Cardiac septum (tissue), 1 donor: ENCODE results near the gene SLC7A6. TPM values are rescaled to one million over a fixed set of nuclear protein-coding genes. Genes with fewer than 3 reads are reported as not detected.

Experiments
- DNase-seq: peaks from one replicate; pipeline ENCODE4 v3.0.0-alpha.2; 2020; ENCODE audit warnings: low spot score
- intact Hi-C: fragments of 100-400 bp; cut with DNase I; formaldehyde crosslinking; loops from one replicate; pipeline ENCODE4 v1.14.0; 2022
- long read RNA-seq: library from polyadenylated mRNA; unstranded; transcript quantifications from one replicate; pipeline ENCODE4 v2.0.0, GENCODE V29; 2021
- total RNA-seq: library from RNA; stranded (reverse); fragmentation: NEBNext Ultra II Directional; extraction: Animal tissue kit (Norgen Biotek cat#: 25700); gene quantifications from one replicate; pipeline ENCODE4 v1.2.1, GENCODE V29; 2021
- donor health status: DM: no; HTN: no; CAD: no.

The SLC7A6 gene
- 42.4 TPM for total RNA-seq
- long read RNA-seq, partial matches to known transcripts: 18 of 38 reads
- long read RNA-seq, other reads (novel, unspliced or antisense): 20 of 38 reads

DNA sequence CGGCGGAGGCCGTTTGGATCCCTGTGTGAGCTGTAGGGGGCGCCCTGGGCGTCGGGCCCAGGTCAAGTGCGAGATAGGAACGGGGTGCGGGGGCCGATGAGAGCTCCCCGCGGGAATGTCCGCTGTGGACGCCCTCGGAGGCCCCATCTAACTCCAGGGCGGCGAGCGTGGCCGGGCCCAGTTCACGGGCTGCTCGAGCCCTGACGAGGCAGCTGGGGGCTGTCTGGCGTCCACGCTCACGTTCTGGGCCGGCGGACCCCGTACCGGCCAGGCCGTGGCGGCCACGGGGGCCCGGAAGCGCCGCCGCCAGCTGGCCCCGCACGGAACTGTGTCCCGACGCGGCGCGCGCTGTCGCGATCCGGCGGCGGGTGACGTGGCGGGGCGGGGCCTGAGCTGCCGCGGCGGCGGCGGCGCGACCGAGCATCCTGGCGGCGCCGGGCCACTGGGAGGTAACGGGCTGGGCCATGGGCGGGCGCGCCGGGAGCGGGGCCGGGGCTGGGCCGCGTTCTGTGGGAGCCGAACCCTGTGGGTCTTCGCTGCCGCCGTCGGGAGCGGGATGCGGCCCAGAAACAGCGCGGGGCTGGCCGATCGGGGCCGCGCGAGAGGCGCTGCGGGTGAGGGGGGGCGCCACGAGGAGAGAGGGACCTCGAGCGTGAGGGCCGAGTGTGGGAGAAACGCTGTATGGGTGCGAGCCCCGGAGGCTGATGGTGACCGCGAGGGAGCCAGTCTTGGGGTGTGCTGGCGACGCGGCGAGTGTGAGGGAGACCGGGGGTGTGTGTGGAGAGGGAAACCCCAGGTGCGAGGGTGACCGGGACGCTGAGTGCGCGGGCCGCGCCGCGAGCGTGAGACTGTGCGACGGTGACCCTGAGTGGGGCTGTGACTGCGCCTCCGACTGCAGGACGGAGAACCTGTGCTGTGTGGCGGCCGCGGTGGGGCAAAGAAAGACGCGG, at the start of gene SLC7A6:
Gene SLC7A6, plus strand, starts transcription at position 399 of the 950 bp plus-strand sequence. CDS start 10,201 bp downstream, outside the sequence.
- intact Hi-C loops: loop anchor here (1.0 to 5.0 kb wide), 3 partner anchors 18 to 47 kb away; partner anchors contain the start of gene PRMT7
- peak; percentile 91 for DNase-seq

GRCh38 chr16:68214726-68215125, 49.6 kb upstream of the SLC7A6 start:
- intact Hi-C loops: no loop called here
- DNase-seq: no peak

- no peak for DNase-seq
- intact Hi-C loops: no loop called here
These were observed 49.0 kb upstream of the SLC7A6 start for GRCh38 chr16:68215302-68215701.

DNA sequence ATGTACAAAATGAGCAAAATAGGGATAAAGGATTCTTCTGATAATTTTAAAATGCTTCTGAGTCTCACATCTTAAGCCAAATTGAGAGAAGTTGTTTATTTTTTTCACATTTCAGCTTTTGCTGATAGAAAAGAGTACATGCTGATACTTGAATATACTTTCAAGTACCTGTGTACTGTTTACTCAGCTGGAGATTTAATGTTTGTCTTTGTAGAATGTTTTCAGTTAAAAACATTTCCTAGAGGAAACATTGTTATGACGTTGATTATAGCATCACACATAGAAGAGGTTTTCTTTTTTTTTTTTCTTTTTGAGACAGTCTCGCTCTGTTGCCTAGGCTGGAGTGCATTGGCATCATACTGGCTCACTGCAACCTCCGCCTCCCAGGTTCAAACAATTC, 48.1 kb upstream of the SLC7A6 start:
- DNase-seq: no peak
- intact Hi-C loops: no loop called here

GRCh38 chr16:68217506-68217905, 46.8 kb upstream of the SLC7A6 start:
- intact Hi-C loops: no loop called here
- no peak for DNase-seq

DNA sequence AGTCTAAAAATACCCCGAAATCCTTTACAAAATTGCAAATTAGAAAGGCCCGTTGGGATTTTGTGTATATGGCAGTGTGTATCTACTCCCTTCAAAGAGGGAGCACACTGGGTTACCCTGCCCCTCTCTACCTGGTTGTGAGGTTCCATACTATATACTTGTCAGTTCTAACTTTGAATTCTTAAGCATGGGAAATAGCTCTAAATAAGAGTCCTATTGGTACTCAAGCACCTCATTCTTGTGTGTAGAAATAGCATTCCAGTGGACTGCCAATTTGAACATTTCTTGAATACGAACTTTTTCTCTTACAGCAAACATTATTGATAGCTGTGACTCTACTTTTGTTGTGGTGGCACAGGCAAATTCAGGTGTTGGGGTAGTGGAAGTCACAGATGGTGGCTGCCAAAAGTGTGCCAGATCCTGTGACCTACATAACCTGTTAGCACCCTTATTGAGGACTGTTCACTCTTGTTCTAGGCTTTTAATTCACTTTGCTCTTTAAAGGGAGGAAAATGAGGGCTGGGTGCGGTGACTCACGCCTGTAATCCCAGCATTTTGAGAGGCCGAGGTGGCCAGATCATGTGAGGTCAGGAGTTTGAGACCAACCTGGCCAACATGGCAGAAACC, 44.5 kb upstream of the SLC7A6 start:
- no peak for DNase-seq
- intact Hi-C loops: no loop called here

GRCh38 chr16:68223072-68223471, 41.3 kb upstream of the SLC7A6 start:
- intact Hi-C loops: no loop called here
- no peak for DNase-seq

DNA sequence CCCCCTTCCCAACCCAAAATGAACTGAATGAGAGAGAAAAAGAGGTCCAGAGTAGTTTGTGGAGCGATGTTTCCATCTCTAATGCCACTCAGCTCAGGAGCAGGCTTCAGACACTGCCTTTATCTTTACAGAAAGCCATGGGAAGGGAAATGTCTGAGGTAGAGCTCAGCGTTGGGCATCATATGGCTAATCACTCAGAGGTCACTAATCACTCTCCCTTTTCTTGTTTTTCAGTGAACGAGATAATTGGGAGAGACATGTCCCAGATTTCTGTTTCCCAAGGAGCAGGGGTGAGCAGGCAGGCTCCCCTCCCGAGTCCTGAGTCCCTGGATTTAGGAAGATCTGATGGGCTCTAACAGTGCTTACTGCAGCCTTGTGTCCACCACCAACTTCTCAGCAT, 38.2 kb upstream of the SLC7A6 start:
- intact Hi-C loops: no loop called here
- DNase-seq: no peak

GRCh38 chr16:68227183-68227793, 37.0 kb upstream of the SLC7A6 start:
- DNase-seq: no peak
- intact Hi-C loops: no loop called here

- intact Hi-C loops: no loop called here
- no peak for DNase-seq
These were observed 36.3 kb upstream of the SLC7A6 start for GRCh38 chr16:68227850-68228553.

- DNase-seq: no peak
- intact Hi-C loops: no loop called here
These were observed 35.7 kb upstream of the SLC7A6 start for GRCh38 chr16:68228652-68229051.

DNA sequence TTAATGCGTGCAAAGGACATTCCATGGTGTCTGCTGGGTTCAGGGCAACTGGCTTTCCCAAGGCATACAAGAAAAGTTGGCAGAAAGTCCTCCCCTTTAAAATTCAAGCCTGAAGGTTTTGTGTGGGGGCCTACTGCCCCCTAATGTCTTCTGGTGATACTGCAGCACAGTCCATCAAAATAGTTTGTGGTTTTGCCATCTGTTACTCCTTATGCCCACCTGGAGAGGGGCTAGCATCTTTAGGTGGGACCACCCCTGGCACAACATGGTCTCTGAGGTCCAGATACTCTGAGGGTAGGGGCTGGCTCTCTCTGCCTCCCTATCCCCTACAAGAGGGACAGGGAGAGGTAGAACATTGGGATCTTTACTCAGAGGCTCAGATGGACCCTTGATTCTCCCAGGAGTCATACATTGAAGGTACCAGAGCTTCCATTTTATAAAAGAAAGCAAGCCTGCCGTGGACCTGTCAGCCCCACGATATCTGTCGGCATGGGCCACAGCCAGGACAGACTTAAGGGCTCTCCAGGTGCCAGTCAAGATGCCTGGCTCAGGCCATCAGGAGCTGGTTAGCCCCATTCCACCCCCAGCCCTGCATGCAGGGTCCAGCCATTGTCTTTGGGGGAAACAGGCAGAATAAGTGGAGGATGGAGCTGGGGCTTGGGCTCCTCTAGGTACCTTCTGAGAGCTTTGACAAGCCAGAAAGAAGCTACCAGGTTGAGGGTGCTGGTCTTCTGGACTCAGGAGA, 34.7 kb upstream of the SLC7A6 start:
- intact Hi-C loops: loop anchor here (2.0 to 10.0 kb wide), 4 partner anchors 135 to 413 kb away; partner anchors contain the start of gene NRN1L
- DNase-seq: no peak

DNA sequence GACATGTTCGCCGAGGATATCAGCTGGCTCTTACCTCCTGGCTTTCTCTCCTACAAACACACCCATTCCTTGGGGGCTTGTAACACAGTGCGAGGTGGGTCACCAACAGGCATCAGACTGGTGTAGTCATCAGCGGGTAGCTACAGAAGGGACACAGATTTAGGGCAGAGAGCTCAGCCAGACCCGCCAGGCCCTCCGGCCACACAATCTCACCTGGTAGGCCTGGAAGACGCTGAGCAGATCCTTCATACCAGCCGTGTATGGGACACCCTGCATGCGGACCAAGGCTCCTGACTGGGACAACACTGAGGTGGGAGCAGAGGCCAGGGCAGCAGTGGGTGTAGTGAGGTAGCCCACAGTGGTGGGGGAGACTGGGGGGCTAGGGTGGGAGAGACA, 34.2 kb upstream of the SLC7A6 start:
- intact Hi-C loops: loop anchor here (2.0 to 10.0 kb wide), 4 partner anchors 135 to 413 kb away; partner anchors contain the start of gene NRN1L
- DNase-seq: no peak

DNA sequence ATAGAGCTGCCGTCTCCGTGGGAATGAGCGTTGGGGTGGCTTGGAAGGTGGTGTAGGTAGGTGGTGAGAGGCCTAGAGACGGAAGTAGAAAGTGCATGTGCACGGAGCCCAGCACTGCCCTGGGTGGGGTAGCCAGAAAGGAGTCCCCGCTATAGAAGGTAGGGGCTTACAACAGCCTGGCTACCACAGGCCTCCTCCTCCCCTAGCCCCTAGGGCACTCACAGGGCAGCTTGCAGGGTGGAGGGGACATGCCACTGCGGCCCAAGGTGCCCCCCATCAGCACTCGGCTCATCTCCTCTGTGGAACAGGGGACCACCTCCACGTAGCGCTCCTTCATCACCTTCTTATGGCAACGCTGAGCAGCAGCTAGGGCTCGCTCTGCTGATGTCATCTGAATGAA, 33.4 kb upstream of the SLC7A6 start:
- DNase-seq: no peak
- intact Hi-C loops: loop anchor here (2.0 to 10.0 kb wide), 4 partner anchors 136 to 414 kb away; partner anchors contain the start of gene NRN1L

GRCh38 chr16:68231384-68232136, 32.8 kb upstream of the SLC7A6 start:
- intact Hi-C loops: loop anchor here (2.0 to 10.0 kb wide), 4 partner anchors 137 to 415 kb away; partner anchors contain the start of gene NRN1L
- no peak for DNase-seq

- DNase-seq: no peak
These were observed 32.0 kb upstream of the SLC7A6 start for GRCh38 chr16:68232335-68232734.

DNA sequence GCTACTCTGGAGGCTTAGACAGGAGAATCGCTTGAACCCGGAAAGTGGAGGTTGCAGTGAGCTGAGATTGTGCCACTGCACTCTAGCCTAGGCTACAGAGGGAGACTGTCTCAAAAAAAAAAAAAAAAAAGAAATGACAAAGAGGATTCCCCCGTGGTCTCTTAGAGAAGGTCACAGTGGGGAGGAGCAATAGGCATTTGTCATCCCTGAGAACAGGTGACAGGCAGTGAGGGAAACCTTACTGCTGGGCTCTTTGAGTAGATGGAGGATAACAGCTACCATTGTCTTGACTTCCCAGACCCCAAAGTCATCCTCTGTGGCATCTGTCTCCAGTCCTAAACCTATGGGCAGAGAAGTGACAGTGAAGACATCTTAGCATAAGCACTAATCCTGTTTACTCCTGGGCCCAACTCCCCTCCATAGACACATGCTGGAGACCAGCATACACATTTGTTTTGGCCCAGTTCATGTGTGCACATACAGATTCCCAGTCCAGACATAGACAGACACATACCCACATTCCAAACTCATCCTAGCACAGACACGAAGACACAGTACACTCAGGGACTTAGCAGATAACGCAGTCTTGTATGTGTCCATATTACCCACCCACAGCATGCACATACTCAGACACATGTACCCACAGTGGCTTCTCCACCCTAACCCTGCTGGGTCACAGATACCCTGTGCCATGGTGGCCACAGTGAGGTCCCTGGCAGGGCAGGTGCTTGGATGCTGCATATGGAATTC, 31.1 kb upstream of the SLC7A6 start:
- no peak for DNase-seq
- intact Hi-C loops: loop anchor here (5.0 to 10.0 kb wide), 2 partner anchors 241 to 348 kb away; partner anchors contain the start of gene NRN1L

More at GRCh38 chr16:68232335-68232734, 32.0 kb upstream of the SLC7A6 start:
- intact Hi-C loops: loop anchor here (5.0 to 10.0 kb wide), 2 partner anchors 240 to 348 kb away; partner anchors contain the start of gene NRN1L
